NCI-H524 treated with DMSO at 0.1 percent for 48 hours (cell line): ENCODE data around the gene ULK4.
A peak's percentile ranks its signal among the peaks of the same experiment; 100 is the strongest.

ENCODE experiments used
- DNase-seq: peaks from one replicate; lab custom pipeline; 2025; lab: John Stamatoyannopoulos, UW

The ULK4 gene

GRCh38 chr3:41362638-41363559 is 599.0 kb downstream of the ULK4 start:
- peak; percentile 91 for DNase-seq

- DNase-seq = no peak
Measured at GRCh38 chr3:41357271-41357670, 604.6 kb downstream of the ULK4 start.

DNA sequence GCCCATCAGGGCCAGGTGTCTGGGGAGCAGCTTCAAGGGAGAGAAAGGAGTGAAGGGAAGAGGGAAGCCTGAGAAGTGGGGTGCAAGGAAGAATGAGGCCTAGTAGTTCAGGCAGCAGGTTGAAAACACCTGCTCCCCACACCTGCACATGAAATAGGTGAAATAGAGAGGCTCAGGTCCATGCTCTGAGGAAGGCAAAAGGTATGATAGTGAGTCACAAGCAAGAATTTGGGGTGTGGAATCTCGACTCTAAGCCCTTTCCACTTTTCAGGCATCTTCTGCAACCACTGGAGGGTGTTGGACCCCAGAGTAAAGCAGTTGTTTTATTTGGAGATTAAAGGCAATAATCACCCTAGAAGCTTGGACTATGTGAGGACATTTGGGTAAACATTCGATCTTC is 605.1 kb downstream of the ULK4 start:
- DNase-seq = no peak

DNA sequence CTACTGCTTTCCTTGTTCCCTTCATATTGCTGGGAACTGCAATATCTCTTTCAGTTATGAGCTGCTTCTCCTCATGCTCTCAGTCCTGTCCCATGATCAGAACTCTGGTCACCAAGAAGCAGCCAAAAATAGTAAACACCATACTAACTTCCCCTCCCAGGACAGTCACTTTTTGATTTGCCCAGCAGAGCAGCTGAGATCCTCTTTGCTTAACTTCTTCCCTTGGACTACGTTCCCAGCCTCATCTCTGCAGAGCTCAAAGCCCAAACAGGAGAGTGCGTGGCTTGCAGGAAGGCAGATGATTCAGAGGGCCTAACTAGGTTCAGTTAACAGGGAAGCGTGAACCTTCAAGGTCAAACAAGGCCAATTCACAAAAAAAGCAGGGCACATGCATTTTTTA is 609.4 kb downstream of the ULK4 start:
- DNase-seq = no peak

DNA sequence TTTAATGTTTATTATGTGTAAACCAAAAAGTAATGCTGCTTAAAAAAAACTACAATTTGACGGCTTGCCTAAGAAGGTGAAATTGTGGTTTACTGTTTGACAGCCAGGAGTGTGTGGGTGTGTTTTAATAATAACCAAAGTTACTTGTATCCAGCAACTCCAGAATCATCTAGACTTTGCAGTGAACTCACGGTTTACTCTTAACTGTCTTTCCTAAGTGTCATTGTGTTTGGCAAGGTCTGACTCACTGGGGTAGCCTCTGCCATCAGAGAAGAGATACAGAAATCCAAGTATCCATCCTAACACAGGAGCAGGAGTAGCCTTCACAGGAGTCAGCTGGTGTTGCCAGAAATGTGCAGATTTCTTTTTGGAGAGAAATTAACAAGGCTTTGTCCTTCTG is 611.5 kb downstream of the ULK4 start:
- DNase-seq = no peak

- no peak for DNase-seq
Measured at GRCh38 chr3:41348401-41348800, 613.5 kb downstream of the ULK4 start.

- no peak for DNase-seq
Measured at GRCh38 chr3:41346698-41347270, 615.1 kb downstream of the ULK4 start.

DNA sequence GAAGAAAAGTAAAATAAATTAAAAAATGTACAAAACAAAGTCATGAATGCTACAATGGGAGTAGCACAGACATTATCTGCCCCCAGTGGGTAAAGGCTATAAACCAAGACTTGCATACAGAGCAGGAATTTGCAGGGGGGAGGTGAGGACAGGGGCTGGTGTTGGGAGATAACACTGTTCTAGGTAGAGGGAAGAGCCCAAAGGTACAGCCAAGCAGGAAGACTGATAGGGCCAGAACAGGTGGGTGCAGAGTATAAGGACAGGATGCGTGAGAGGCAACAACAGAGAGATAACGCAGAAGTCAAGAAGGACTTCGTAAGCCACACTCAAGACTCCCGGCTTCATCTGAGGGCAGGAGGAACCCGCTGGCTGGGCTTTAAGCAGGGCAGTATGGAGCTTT is 616.1 kb downstream of the ULK4 start:
- DNase-seq = no peak

DNA sequence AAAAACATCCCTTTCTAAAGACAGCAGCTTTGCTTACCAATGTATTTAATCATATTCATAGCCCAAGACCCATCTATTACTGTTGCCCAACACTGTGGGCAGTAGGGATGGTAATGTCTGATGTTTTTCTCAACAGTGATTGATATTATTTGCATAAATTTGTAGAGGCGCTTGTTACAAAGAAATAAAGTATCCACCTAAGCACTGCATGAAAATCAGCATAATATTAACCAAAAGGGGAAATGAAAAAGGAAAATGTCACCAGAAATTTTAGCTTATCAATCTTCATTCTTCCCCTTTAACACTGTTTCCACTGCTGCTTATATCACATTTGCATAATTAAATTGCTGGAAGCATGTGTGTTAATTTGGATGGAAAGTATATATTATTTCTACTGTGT is 622.1 kb downstream of the ULK4 start:
- DNase-seq = no peak

GRCh38 chr3:41338276-41338675 is 623.6 kb downstream of the ULK4 start:
- no peak for DNase-seq

DNA sequence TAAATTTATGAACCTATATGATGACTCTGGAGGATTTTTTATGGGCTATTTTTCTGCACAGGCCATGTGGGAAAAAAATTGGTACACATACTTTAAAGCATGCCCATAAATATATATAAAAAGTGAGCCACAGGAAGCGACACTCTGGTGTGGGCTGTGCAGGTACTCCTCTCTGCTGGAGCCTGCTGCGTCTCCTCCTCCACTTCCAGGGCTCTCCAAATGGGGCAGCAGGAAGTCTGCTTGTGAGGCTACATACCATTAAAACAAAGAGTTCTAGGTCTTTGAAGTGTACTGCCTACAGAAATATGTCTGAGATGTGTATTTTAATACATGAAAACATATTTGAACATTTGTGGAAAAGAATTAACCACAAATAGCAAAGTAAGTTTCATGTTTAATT is 627.5 kb downstream of the ULK4 start:
- no peak for DNase-seq

DNA sequence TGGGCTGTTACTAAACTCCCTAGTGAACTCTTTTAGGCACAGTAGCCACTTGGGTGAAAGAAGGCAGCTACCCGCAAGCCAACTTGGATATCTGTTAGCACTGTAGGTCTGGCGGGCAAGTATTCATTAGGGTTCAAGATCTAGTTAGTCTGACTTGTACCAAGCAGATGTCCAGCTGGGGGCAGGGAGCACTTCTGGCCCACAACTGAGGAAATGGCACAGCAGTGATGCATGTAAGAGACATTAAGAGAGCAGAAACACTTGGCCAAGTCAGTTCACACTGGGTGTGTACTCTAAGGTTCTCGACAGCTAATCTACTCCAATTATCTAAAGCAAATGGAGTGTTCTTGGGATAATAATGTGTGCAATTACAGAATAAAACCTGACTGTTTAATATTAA is 630.9 kb downstream of the ULK4 start:
- no peak for DNase-seq

- DNase-seq = no peak
Measured at GRCh38 chr3:41330465-41330864, 631.4 kb downstream of the ULK4 start.

GRCh38 chr3:41329881-41330280 is 632.0 kb downstream of the ULK4 start:
- DNase-seq = no peak

GRCh38 chr3:41328926-41329325 is 633.0 kb downstream of the ULK4 start:
- DNase-seq = no peak

- no peak for DNase-seq
Measured at GRCh38 chr3:41327718-41328117, 634.2 kb downstream of the ULK4 start.

DNA sequence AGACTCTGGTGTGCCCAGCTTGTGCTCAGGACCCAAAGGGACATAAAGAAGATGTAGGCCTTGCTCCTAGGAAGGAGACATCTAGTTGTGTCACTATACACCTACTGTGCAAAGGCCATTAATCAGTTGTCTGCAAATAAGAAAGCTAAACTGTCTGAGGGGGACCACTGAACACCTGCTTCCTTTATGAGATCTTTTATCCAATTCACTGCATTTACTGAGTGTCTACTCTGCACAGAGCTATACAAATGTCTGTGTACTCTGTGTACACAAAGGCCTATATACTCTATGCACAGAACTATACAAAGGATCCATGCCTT is 637.8 kb downstream of the ULK4 start:
- DNase-seq = no peak

GRCh38 chr3:41323467-41324155 is 638.3 kb downstream of the ULK4 start:
- DNase-seq = no peak

DNA sequence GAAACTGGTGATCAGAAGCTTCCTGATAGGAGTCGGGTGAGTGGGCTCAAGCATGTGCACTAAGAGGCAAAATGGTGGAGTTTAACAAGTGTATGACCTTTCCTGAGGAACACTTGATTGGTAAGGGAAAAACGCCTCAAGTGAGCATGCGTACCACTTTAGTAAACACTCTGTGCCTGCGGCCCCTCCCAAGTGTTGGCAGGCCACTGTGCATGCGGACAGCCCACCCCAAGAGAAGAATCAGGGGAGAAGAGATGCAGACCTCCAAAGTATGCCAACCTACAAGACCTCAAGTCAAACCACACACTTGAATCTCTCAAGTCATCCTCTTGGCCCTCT is 640.3 kb downstream of the ULK4 start:
- no peak for DNase-seq

DNA sequence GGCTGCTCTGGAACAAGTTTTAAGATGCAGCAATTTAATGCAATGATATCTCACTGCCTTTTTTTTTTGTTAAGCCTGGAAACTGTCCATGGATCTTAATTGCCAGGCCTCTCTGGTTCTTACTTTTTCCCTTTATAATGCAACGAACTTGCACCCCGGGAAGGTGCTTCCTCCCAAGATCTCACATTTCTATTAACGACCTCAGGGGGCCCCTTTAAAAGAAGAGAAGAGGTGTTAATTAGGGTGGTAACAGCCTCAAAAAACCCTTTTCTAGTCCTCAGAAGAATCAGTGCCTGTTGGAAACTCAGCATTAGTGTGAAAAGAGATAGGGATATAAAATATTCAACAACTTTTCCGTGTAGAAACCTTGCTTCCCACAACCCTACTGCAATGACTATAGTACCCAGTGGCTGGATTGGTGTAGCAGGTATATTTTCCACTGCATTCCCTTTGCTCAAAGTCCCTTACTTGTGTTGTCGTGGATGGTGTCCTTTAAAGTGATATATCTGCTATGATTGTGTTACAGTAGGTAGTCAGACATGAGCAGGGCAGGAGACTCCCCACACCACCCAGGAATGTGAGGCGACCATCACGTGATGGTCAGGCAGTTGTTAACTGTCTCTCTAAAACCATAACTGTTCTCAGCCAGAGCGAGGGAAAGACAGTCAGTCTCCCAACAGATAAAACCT is 640.8 kb downstream of the ULK4 start:
- no peak for DNase-seq

- no peak for DNase-seq
Measured at GRCh38 chr3:41318520-41318919, 643.4 kb downstream of the ULK4 start.

DNA sequence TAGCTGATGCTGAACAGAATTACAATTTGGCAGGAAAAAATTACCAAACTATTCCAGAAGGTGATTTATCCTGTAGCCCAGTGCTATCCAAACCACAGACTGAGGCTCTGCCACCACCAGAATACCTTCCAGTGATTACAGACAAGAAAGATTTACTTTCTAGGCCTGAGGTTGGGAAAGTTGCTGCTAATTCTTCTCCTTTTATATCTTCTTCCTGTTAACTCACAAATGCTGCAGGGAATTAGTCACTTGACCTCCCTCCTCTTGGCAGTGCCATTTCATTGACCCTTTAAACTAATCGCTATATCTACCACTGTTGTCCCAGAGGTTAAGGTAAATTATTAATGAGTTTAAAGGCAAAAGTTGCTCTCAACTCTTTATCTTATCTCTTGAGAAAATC is 644.2 kb downstream of the ULK4 start:
- no peak for DNase-seq

DNA sequence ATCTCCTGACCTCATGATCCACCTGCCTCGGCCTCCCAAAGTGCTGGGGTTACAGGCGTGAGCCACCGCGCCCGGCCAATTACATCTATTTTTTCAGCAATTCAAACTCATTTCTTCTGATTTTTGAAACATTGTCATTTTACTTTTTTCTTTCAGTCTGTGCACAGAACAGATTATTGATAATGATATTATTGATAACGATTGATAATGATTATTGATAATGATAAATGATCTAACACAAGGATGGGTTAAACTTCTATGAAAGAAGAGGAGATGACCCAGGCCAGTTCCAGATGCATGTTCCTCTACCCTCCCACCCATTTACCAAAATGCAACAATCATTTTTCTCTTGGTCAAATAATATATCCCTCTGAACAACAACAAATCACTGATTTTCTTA is 644.6 kb downstream of the ULK4 start:
- DNase-seq = no peak
